SJCRH30 (cell line): Measurements from ENCODE around the gene SQSTM1. TPM values are rescaled to one million over a fixed set of nuclear protein-coding genes. Genes with fewer than 3 reads are reported as not detected.
A peak's percentile ranks its signal among the peaks of the same experiment; 100 is the strongest.

ENCODE experiments used
- DNase-seq, 2 experiments: peaks; one replicate each; pipeline ENCODE4 v3.0.0-alpha.2; 2015 to 2020
- H3K27ac ChIP-seq: fragments of 250-450 bp; sonication (Bioruptor Pico); 2 replicates; pipeline ENCODE4 v1.5.1; 2020; ENCODE audit warnings: mild to moderate bottlenecking, moderate library complexity
- H3K27me3 ChIP-seq: fragments of 250-450 bp; sonication (Bioruptor Pico); 2 replicates; pipeline ENCODE4 v1.5.1; 2020; ENCODE audit warnings: mild to moderate bottlenecking, moderate library complexity
- H3K36me3 ChIP-seq: fragments of 250-450 bp; sonication (Bioruptor Pico); 2 replicates; pipeline ENCODE4 v1.5.1; 2020; ENCODE audit warnings: mild to moderate bottlenecking, moderate library complexity
- H3K4me1 ChIP-seq: fragments of 250-450 bp; sonication (Bioruptor Pico); 2 replicates; pipeline ENCODE4 v1.5.1; 2020; ENCODE audit warnings: mild to moderate bottlenecking, moderate library complexity
- H3K4me3 ChIP-seq: fragments of 250-450 bp; sonication (Bioruptor Pico); 2 replicates; pipeline ENCODE4 v1.5.1; 2020; ENCODE audit warnings: mild to moderate bottlenecking, moderate library complexity
- H3K9me3 ChIP-seq: fragments of 250-450 bp; sonication (Bioruptor Pico); replicated peaks from 2 replicates; pipeline ENCODE4 v1.5.1; 2020; ENCODE audit warnings: mild to moderate bottlenecking, moderate library complexity
- total RNA-seq: library from RNA; depleted of rRNA; stranded (reverse); fragments of >200 nt; shearing (Covaris generic); gene quantifications from 2 replicates; pipeline ENCODE4 v1.2.3, GENCODE V29; 2014

Gene SQSTM1
- total RNA-seq, 1 experiment from 2014 or later: 65.8 TPM

GRCh38 chr5:179799644-179799973 is 21.1 kb upstream of the SQSTM1 start:
- H3K36me3 ChIP-seq: peaks cover 41% of the 10 kb centered on the region

GRCh38 chr5:179800071-179800695 is 20.5 kb upstream of the SQSTM1 start:
- Histone ChIP-seq H3K27ac (no peak overlapping the region), H3K4me3 (no peak overlapping the region), H3K4me1 (peaks cover 7% of the 10 kb centered on the region; the same call in 1 of the 2 replicates), H3K9me3 (no peaks in the 10 kb centered on the region), H3K27me3 (no peaks in the 10 kb centered on the region), H3K36me3 (peaks cover 41% of the 10 kb centered on the region)
- DNase-seq: no peak

More at GRCh38 chr5:179799644-179799973, 21.1 kb upstream of the SQSTM1 start:
- Histone ChIP-seq H3K4me3 (no peak overlapping the region), H3K9me3 (no peaks in the 10 kb centered on the region), H3K27ac (no peak overlapping the region), H3K4me1 (peaks cover 7% of the 10 kb centered on the region; the same call in 1 of the 2 replicates), H3K27me3 (no peaks in the 10 kb centered on the region)
- no peak for DNase-seq

DNA sequence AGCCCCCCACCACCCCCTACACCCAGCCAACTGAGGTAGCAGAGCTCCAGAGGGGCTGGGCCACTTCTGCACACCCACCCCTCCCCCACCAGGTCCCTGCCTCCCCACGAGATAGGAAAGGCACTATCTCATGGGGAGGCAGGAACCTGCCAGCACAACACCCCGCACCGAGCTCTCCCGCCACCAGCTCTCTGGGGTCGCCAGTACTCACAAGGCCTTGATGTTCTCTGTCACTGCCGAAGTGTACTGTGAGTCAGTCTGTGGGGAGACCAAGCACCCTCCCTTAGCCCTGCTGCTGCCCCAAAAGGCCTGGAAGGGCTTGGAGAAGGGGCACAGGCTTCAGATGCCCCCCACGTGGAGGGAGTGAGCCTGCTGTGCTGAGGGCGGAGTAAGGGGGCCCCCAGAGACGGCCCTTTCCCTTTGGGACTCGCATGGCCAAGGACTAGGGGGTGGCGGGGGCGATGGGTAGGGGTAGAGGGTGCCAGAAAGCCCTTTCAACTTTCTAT is 20.0 kb upstream of the SQSTM1 start:
- no peaks in the 10 kb centered on the region for H3K9me3 ChIP-seq
- H3K36me3 ChIP-seq: peaks cover 41% of the 10 kb centered on the region

DNA sequence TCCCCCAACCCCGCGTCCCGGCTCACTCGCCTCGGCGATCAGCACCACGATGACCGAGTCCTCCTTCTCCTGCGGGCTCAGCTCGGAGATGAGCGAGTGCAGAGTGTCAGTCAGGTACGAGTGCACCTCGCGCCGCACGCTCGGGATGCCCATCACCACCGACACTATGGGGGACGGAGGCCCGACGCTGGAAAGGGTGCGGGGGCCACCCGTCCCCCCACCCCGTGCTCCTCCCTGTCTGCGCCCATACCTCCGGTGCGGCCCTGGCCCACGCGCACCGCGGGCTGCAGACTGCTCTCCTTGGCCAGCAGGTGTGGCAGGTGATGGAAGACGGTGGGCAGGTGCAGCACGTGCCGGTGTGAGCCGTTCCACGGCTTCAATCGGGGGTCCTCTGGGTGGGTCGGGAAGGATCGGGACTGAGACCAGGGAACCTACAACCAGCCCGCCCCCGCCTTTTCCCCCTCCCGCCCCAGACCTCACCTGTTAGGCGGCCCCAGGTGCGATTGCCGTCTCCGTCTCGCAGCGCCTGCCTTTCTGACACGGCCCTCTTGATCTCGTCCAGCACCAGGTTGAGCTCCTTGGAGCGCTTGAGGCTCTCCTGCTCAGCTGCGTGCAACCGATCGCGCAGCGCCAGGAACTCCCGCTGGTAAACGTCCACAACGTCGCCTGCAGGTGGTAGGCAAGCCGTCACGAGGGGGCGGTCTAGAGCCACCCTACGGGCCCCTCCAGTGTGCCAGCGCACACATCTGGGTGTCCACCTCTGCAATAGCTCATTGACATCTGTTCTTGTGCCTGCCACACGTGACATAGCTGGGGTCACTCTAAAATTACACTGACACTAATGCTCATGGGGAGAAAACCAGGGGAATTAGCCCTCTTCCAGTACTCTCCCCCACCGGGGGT is 19.1 kb upstream of the SQSTM1 start:
- H3K9me3 ChIP-seq: no peaks in the 10 kb centered on the region
- H3K4me1 ChIP-seq: peaks cover 7% of the 10 kb centered on the region; the same call in 1 of the 2 replicates
- H3K27ac ChIP-seq: no peak overlapping the region
- no peaks in the 10 kb centered on the region for H3K27me3 ChIP-seq
- no peak overlapping the region for H3K4me3 ChIP-seq
- no peak for DNase-seq
- H3K36me3 ChIP-seq: peaks cover 41% of the 10 kb centered on the region

More for the DNA sequence above, 20.0 kb upstream of the SQSTM1 start:
- Histone ChIP-seq H3K4me1 (peaks cover 7% of the 10 kb centered on the region; the same call in 1 of the 2 replicates), H3K27ac (no peak overlapping the region), H3K27me3 (no peaks in the 10 kb centered on the region), H3K4me3 (no peak overlapping the region)
- DNase-seq: no peak

- peaks cover 7% of the 10 kb centered on the region; the same call in 1 of the 2 replicates for H3K4me1 ChIP-seq
- H3K9me3 ChIP-seq: no peaks in the 10 kb centered on the region
- no peak overlapping the region for H3K4me3 ChIP-seq
- H3K36me3 ChIP-seq: peaks cover 33% of the 10 kb centered on the region
- no peak overlapping the region for H3K27ac ChIP-seq
- no peaks in the 10 kb centered on the region for H3K27me3 ChIP-seq
- DNase-seq: no peak
Measured at GRCh38 chr5:179802207-179802883, 18.4 kb upstream of the SQSTM1 start.

- peaks cover 29% of the 10 kb centered on the region for H3K36me3 ChIP-seq
- no peak overlapping the region for H3K27ac ChIP-seq
- no peaks in the 10 kb centered on the region for H3K27me3 ChIP-seq
- H3K4me3 ChIP-seq: no peak overlapping the region
- H3K4me1 ChIP-seq: peaks cover 7% of the 10 kb centered on the region; the same call in 1 of the 2 replicates
- peak in 1 of 2 experiments; percentile 38 for DNase-seq
- no peaks in the 10 kb centered on the region for H3K9me3 ChIP-seq
Measured at GRCh38 chr5:179802950-179803562, 17.6 kb upstream of the SQSTM1 start.

DNA sequence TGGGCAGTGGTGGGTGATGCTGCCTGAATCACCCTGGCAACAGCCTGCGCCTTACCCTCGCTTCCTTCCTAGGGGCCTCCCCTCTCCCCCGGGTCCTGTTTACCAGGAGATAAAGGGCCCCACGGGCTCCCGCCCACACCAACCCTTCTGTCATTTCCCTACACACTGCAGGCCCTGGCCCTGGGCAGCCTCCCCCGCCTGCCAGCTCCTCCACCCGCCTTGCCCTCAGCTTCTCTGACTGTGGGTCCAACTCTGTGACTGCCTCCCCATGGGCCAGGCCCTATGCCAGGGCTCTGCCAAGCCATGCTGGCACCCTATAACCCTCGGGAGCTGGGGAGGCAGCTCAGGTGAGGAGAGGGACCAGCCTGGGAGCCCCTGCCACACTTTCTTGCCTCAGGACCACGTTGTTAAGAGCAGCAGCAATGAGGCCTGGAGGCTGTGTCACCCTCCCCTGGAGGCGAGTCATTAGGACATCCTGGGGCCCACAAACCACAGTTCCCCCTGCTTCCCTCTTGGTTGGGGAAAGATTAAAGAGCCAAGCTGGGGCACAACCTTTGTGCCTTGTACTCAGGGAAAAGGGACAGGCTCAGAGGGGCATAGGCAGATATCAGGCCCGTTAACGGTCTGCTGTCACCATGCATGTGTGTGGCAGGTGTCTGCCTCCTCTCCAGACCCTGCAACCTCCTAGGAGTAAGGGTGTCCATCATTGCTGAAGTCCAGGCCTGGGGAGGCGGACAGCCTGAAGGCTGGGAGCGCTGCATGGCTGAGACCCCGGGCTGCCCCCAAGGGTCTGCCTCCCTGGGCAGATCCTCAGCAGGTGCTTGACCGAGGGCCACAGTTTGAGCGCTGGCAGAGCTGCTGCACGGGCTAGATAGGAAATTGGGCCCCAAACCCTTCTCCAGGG is 16.8 kb upstream of the SQSTM1 start:
- no peaks in the 10 kb centered on the region for H3K9me3 ChIP-seq

GRCh38 chr5:179804555-179804947 is 16.2 kb upstream of the SQSTM1 start:
- Histone ChIP-seq H3K4me1 (peaks cover 11% of the 10 kb centered on the region; the same call in 1 of the 2 replicates), H3K27ac (no peak overlapping the region), H3K9me3 (no peaks in the 10 kb centered on the region), H3K4me3 (no peak overlapping the region), H3K36me3 (peaks cover 14% of the 10 kb centered on the region), H3K27me3 (no peaks in the 10 kb centered on the region)
- DNase-seq: no peak

More for the DNA sequence above, 16.8 kb upstream of the SQSTM1 start:
- no peak overlapping the region for H3K4me3 ChIP-seq
- H3K27ac ChIP-seq: no peak overlapping the region
- peaks cover 20% of the 10 kb centered on the region for H3K36me3 ChIP-seq
- H3K27me3 ChIP-seq: no peaks in the 10 kb centered on the region
- no peak for DNase-seq
- H3K4me1 ChIP-seq: peaks cover 11% of the 10 kb centered on the region; the same call in 1 of the 2 replicates

DNA sequence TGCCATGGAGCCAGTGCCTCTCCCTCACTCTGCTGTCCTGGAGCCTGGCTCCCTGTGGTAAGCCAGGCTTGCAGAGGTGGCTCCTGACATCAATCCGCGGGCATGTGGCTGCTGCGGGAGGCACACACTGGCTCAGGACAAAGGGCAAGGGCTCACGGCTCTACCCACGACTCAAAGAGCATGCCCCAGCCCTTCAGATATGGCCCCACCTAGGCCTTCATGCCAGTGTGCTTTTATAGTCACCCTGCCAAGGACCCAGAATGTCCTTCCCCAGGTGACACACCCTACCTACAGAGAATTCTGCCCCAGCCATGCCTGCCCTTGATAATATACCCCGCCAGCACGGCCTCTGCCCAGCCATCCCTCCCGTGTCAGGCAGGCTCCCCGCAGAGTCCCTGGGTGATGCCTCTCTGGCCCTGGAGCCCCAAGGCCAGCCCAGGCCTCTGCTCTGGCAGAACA is 15.6 kb upstream of the SQSTM1 start:
- peak overlapping the region; percentile 48; the same call in 1 of the 2 replicates for H3K27ac ChIP-seq
- H3K9me3 ChIP-seq: no peaks in the 10 kb centered on the region
- DNase-seq: no peak
- peak overlapping the region; percentile 97 for H3K4me3 ChIP-seq
- peaks cover 11% of the 10 kb centered on the region; the same call in 1 of the 2 replicates for H3K4me1 ChIP-seq
- H3K27me3 ChIP-seq: no peaks in the 10 kb centered on the region
- H3K36me3 ChIP-seq: peaks cover 9% of the 10 kb centered on the region

DNA sequence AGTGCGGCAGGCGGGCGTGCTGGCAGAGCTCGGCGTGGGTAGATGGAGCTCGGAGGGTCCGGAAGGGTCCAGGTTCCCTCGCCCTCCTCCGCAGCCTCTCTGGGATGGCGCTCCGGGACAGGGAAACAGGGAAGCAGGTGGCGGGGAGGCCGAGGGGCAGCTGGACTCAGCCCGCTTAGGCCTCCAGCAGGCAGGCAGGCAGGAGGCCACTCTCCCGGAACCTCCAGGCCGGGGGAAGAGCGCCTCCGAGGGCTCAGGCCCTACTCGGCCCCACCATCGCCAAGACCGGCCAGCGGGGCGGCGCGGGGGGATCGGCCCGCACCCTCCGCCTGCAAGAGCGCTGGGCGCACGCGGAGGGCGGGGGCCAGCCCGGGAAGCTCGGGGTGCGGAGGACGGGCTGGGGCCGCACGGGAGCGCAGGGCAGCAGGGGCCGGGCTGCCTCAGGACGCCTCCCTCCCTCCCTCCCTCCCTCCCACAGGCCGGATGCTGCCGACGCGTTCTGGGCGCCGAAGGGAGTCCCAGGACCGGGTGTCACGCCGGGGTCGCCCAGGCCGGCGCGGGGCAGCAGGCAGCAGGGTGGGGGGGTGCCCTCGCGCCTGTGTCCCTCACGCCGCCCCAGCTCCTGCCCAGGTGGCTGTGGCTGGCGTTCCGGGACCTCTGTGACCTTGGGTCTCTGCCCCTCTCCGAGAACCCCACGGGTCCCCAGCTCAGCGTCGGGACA is 15.0 kb upstream of the SQSTM1 start:
- Histone ChIP-seq H3K4me3 (peak overlapping the region; percentile 97), H3K27ac (peak overlapping the region; percentile 48; the same call in 1 of the 2 replicates), H3K36me3 (peaks cover 9% of the 10 kb centered on the region), H3K9me3 (no peaks in the 10 kb centered on the region), H3K27me3 (no peaks in the 10 kb centered on the region), H3K4me1 (peaks cover 11% of the 10 kb centered on the region; the same call in 1 of the 2 replicates)
- peak in 1 of 2 experiments; percentile 52 for DNase-seq

- Histone ChIP-seq H3K36me3 (peaks cover 10% of the 10 kb centered on the region), H3K27me3 (no peaks in the 10 kb centered on the region), H3K4me3 (peak within 1 kb of the TSS; percentile 97), H3K9me3 (no peaks in the 10 kb centered on the region), H3K27ac (peak within 1 kb of the TSS; percentile 79), H3K4me1 (peaks cover 14% of the 10 kb centered on the region; the same call in 1 of the 2 replicates)
- peak; percentile 51 to 72 for DNase-seq
Measured at GRCh38 chr5:179806250-179807048, 14.3 kb upstream of the SQSTM1 start, which contains the start of gene MGAT4B. Gene MGAT4B, minus strand, starts transcription at chr5:179806866. Its CDS starts 283 bp downstream, at chr5:179806583.
